HepG2 (cell line): Measurements from ENCODE around the gene ZPR1. TPM values are rescaled to one million over a fixed set of nuclear protein-coding genes. Genes with fewer than 3 reads are reported as not detected.
A peak's percentile ranks its signal among the peaks of the same experiment; 100 is the strongest.

Experiments used
- ARID2 ChIP-seq: sonication (generic); formaldehyde crosslinking; IDR thresholded peaks from 2 replicates; pipeline ENCODE4 v1.8.1; 2022; ENCODE audit warnings: mild to moderate bottlenecking, missing genetic modification reagents, borderline replicate concordance
- ATF7 ChIP-seq, 2 experiments: fragments of 450-650 bp in 1 of 2; sonication (generic) in 1 of 2; formaldehyde crosslinking in 1 of 2; IDR thresholded peaks; 2 replicates each; pipeline versions ENCODE4 v1.4.0 to v1.6.1; 2016 to 2020; ENCODE audit warnings: antibody characterized with exemption in 1 of 2, mild to moderate bottlenecking in 1 of 2, missing genetic modification reagents in 1 of 2
- GATA4 ChIP-seq: sonication (generic); IDR thresholded peaks from 2 replicates; pipeline ENCODE4 v1.6.1; 2016; ENCODE audit warnings: antibody characterized with exemption, low read depth, borderline replicate concordance
- KDM5A ChIP-seq: fragments of 200-600 bp; sonication (generic); IDR thresholded peaks from 2 replicates; pipeline ENCODE4 v1.7.0; 2018; ENCODE audit warnings: antibody characterized with exemption, mild to moderate bottlenecking, low read length, borderline replicate concordance
- LCORL ChIP-seq, 2 experiments: fragments of 450-650 bp in 1 of 2; sonication (generic) in 1 of 2; formaldehyde crosslinking in 1 of 2; IDR thresholded peaks; 2 replicates each; pipeline versions ENCODE4 v1.5.0 to v1.6.1; 2017 to 2020; ENCODE audit warnings: antibody characterized with exemption in 1 of 2, missing genetic modification reagents in 1 of 2
- NPAS2 ChIP-seq: sonication (generic); formaldehyde crosslinking; IDR thresholded peaks from 2 replicates; pipeline ENCODE4 v1.8.0; 2022; ENCODE audit warnings: mild to moderate bottlenecking, missing genetic modification reagents, borderline replicate concordance
- XBP1 ChIP-seq: sonication (generic); formaldehyde crosslinking; IDR thresholded peaks from 2 replicates; pipeline ENCODE4 v1.5.0; 2020; ENCODE audit warnings: missing genetic modification reagents
- ZEB1 ChIP-seq: IDR thresholded peaks from 2 replicates; pipeline ENCODE4 v1.6.1; 2012; ENCODE audit warnings: mild to moderate bottlenecking, low read depth, inconsistent platforms; ENCODE audit not compliant: insufficient replicate concordance
- ZIK1 ChIP-seq: sonication (generic); formaldehyde crosslinking; IDR thresholded peaks from 2 replicates; pipeline ENCODE4 v1.5.0; 2020; ENCODE audit warnings: mild to moderate bottlenecking, low read depth, missing genetic modification reagents, borderline replicate concordance
- ZNF232 ChIP-seq: sonication (generic); formaldehyde crosslinking; IDR thresholded peaks from 2 replicates; pipeline ENCODE4 v1.4.0; 2020; ENCODE audit warnings: missing genetic modification reagents, borderline replicate concordance
- ZNF33B ChIP-seq: sonication (generic); formaldehyde crosslinking; IDR thresholded peaks from 2 replicates; pipeline ENCODE4 v1.5.1; 2020; ENCODE audit warnings: mild to moderate bottlenecking, missing genetic modification reagents
- ZNF503 ChIP-seq: sonication (generic); formaldehyde crosslinking; IDR thresholded peaks from 2 replicates; pipeline ENCODE4 v1.4.0; 2020; ENCODE audit warnings: missing genetic modification reagents
- ZNF777 ChIP-seq: sonication (generic); formaldehyde crosslinking; IDR thresholded peaks from 2 replicates; pipeline ENCODE4 v1.4.0; 2020; ENCODE audit warnings: missing genetic modification reagents
- ZNF879 ChIP-seq: sonication (generic); formaldehyde crosslinking; IDR thresholded peaks from 2 replicates; pipeline ENCODE4 v1.8.1; 2023; ENCODE audit warnings: missing genetic modification reagents
- polyA plus RNA-seq, 8 experiments: library from polyadenylated mRNA; depleted of rRNA in 3 of 8; stranded (reverse) in 7 of 8; unstranded in 1 of 8; fragments of >200 nt; fragmentation: Illumina TruSeq in 4 of 8; extraction: Trizol in 4 of 8; gene quantifications; 2 replicates each; pipeline versions ENCODE4 v1.2.1 to v1.2.3, GENCODE V29; 2011 to 2016; ENCODE audit warnings: low read depth in 4 of 8, missing spikeins in 1 of 8, mixed read lengths in 1 of 8; ENCODE audit not compliant: insufficient read depth in 1 of 8
- total RNA-seq, 5 experiments: library from RNA; depleted of rRNA; stranded (reverse); fragments of >200 nt; fragmentation: Illumina TruSeq; extraction: Trizol; gene quantifications; 2 replicates each; pipeline ENCODE4 v1.2.3, GENCODE V29; 2016; ENCODE audit warnings: low read depth in 1 of 5
- TF ChIP-seq, protein P1 (sequence below): sonication (generic); formaldehyde crosslinking; conservative IDR thresholded peaks from 2 replicates; pipeline ENCODE4 v1.8.1; 2023; ENCODE audit warnings: missing genetic modification reagents
- TF ChIP-seq, protein P2 (sequence below): sonication (generic); formaldehyde crosslinking; IDR thresholded peaks from 2 replicates; pipeline ENCODE4 v1.4.0; 2020; ENCODE audit warnings: mild to moderate bottlenecking, low read depth, missing genetic modification reagents
- TF ChIP-seq, protein P3 (sequence below): sonication (generic); formaldehyde crosslinking; IDR thresholded peaks from 2 replicates; pipeline ENCODE4 v1.5.0; 2020; ENCODE audit warnings: mild to moderate bottlenecking, low read depth, missing genetic modification reagents, borderline replicate concordance
- TF ChIP-seq, protein P4 (sequence below): sonication (generic); formaldehyde crosslinking; IDR thresholded peaks from 2 replicates; pipeline ENCODE4 v1.4.0; 2020; ENCODE audit warnings: missing genetic modification reagents

Gene ZPR1
- total and polyA plus RNA-seq, 2 of the 13 experiments (the other 11 are each of a cell fraction or from before 2014, with no cell fraction given), result 40.0 to 79.3 TPM

DNA sequence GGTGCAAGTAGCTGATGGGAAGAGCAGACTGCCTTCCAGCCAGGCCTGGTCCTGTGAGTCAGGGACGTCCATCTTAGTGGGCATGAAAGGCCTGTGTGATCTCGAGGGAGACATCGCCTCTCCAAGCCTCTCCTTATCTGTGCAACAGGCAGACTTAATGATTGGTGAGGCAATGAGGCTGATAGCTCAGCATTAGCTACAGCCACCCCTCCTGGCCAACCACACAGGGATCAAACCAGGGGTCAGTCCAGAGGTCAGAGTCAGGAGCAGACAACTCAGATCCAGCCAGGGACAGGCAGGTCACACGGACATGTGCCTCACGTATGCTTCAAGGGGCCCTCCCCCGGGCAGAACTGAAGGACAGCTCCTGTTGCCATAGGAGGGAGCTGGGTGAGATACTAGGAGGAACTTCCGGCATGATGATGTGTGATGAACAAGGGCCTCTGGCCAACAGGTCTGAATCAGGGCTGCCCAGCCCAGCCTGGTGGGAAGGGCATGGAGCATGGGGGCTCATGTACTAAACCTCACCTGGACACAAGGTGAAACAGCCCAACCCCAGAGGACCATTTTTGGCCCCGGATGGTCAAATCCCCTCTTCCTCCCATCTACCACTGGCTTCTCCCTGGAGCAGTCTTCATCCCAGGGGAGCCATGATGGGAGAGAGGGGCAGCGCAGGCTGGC, 39.1 kb upstream of the ZPR1 start (continued):
- TF ChIP-seq ZNF777 (CRISPR knock-in tag) (peak; percentile 59), ZNF33B (CRISPR knock-in tag) (no peak), LCORL (IDR thresholded peaks at IDR 0.05) (no peak), LCORL (CRISPR knock-in tag; IDR thresholded peaks at IDR 0.05) (peak; percentile 87), ATF7 (IDR thresholded peaks at IDR 0.05) (no peak), ATF7 (CRISPR knock-in tag; IDR thresholded peaks at IDR 0.05) (peak; percentile 76; the same call in 1 of the 2 replicates), ZIK1 (CRISPR knock-in tag) (no peak), KDM5A (no peak), ZEB1 (no peak), ZNF503 (no peak; the same call in 1 of the 2 replicates), ZNF879 (no peak), GATA4 (peak; percentile 91), ARID2 (CRISPR knock-in tag) (no peak), ZNF232 (no peak), XBP1 (no peak), NPAS2 (CRISPR knock-in tag) (no peak)
- TF ChIP-seq, protein P1, sequence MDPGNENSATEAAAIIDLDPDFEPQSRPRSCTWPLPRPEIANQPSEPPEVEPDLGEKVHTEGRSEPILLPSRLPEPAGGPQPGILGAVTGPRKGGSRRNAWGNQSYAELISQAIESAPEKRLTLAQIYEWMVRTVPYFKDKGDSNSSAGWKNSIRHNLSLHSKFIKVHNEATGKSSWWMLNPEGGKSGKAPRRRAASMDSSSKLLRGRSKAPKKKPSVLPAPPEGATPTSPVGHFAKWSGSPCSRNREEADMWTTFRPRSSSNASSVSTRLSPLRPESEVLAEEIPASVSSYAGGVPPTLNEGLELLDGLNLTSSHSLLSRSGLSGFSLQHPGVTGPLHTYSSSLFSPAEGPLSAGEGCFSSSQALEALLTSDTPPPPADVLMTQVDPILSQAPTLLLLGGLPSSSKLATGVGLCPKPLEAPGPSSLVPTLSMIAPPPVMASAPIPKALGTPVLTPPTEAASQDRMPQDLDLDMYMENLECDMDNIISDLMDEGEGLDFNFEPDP (CRISPR knock-in tag), result no peak
- TF ChIP-seq, protein P2, sequence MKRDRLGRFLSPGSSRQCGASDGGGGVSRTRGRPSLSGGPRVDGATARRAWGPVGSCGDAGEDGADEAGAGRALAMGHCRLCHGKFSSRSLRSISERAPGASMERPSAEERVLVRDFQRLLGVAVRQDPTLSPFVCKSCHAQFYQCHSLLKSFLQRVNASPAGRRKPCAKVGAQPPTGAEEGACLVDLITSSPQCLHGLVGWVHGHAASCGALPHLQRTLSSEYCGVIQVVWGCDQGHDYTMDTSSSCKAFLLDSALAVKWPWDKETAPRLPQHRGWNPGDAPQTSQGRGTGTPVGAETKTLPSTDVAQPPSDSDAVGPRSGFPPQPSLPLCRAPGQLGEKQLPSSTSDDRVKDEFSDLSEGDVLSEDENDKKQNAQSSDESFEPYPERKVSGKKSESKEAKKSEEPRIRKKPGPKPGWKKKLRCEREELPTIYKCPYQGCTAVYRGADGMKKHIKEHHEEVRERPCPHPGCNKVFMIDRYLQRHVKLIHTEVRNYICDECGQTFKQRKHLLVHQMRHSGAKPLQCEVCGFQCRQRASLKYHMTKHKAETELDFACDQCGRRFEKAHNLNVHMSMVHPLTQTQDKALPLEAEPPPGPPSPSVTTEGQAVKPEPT (CRISPR knock-in tag), result peak; percentile 3; the same call in 1 of the 2 replicates
- TF ChIP-seq, protein P3, sequence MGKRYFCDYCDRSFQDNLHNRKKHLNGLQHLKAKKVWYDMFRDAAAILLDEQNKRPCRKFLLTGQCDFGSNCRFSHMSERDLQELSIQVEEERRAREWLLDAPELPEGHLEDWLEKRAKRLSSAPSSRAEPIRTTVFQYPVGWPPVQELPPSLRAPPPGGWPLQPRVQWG, result no peak
- TF ChIP-seq, protein P4, sequence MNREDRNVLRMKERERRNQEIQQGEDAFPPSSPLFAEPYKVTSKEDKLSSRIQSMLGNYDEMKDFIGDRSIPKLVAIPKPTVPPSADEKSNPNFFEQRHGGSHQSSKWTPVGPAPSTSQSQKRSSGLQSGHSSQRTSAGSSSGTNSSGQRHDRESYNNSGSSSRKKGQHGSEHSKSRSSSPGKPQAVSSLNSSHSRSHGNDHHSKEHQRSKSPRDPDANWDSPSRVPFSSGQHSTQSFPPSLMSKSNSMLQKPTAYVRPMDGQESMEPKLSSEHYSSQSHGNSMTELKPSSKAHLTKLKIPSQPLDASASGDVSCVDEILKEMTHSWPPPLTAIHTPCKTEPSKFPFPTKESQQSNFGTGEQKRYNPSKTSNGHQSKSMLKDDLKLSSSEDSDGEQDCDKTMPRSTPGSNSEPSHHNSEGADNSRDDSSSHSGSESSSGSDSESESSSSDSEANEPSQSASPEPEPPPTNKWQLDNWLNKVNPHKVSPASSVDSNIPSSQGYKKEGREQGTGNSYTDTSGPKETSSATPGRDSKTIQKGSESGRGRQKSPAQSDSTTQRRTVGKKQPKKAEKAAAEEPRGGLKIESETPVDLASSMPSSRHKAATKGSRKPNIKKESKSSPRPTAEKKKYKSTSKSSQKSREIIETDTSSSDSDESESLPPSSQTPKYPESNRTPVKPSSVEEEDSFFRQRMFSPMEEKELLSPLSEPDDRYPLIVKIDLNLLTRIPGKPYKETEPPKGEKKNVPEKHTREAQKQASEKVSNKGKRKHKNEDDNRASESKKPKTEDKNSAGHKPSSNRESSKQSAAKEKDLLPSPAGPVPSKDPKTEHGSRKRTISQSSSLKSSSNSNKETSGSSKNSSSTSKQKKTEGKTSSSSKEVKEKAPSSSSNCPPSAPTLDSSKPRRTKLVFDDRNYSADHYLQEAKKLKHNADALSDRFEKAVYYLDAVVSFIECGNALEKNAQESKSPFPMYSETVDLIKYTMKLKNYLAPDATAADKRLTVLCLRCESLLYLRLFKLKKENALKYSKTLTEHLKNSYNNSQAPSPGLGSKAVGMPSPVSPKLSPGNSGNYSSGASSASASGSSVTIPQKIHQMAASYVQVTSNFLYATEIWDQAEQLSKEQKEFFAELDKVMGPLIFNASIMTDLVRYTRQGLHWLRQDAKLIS, result no peak
